Amniotic stem cell (primary cell): Measurements from ENCODE around the gene FCGBP.
"Not testable (repeated sequence)": the region's sequence is repeated elsewhere in the genome, so short reads cannot be mapped to it uniquely, and the experiment has no call there.

ENCODE experiments used
- DNase-seq: peaks from one replicate; lab custom pipeline; 2025; lab: John Stamatoyannopoulos, UW

FCGBP gene

DNA sequence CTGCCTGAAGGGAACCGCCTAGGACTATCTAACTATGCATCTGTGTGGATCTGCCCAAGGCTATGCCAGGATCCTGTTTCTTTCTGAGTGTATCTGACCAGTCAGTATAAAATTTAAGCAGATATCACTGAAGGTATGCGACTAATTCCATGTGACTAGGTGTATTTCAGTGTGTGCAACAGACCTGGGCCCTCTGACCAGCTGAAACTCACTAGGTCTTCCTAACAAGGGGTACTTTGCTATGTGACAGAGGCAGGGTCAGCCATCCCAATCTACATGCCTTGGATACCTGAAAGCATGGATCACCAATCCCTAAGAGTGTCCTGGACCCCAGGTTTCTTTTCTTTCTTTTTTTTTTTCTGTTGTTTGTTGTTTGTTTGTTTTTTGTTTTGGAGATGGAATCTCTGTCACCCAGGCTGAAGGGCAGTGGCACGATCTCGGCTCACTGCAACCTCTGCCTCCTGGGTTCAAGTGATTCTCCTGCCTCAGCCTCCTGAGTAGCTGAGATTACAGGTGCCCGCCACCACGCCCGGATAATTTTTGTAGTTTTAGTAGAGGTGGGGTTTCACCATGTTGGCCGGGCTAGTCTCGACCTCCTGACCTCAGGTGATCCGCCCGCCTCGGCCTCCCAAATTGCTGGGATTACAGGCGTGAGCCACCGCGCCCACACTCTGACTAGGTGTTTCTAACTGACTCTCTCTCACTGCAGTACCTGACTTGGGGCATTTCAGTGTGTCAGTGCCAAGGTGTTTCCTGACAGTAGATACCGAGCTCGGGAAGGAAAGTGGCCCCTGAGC lies 43.5 kb downstream of the FCGBP start:
- no peak for DNase-seq

DNA sequence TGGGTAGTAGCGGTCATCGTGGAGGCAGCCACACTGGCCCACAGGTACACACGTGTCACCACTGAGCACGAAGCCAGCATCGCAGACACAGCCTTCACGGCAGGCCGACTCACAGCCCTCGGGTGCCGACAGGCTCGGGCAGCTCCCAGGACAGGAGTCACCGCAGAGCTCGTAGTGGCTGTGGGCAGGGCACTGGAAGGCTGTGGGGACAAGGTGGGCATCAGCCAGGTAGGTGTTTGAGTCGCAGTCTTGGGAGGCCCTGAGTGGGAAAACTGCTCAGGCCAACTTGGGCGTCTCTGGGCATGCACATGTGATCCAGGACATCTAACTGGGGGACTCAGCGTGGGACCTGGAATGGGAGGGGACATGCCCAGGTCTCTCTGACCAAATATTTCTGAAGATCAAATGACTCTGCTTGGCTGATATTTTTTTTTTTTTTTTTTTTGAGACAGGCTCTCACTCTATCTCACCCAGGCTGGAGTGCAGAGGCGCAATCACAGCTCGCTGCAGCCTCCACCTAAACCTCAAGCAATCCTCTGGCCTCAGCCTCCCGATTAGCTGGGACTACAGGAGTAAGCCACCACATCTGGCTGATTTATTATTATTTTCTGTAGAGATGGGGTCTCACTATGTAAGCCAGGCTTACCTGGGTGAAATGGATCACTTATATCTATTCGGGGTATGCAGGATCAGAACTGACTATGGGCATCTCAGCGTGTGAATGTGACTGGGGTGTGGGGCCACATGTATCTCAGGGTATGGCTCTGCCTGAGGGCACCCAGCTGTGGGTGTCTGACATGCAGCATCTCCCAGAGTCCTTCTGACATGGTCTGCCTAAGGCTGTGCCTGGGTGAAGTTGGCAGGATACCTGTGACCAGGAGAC lies 44.3 kb downstream of the FCGBP start:
- DNase-seq: not testable (repeated sequence)

GRCh38 chr19:39887456-39887951 lies 46.9 kb downstream of the FCGBP start:
- DNase-seq: not testable (repeated sequence)

- DNase-seq: not testable (repeated sequence)
These were observed 48.4 kb downstream of the FCGBP start for GRCh38 chr19:39885821-39886554.

GRCh38 chr19:39884721-39885120 lies 49.7 kb downstream of the FCGBP start:
- not testable (repeated sequence) for DNase-seq
